ENCODE results near the gene EFCAB9.

GRCh38 chr5:172180936-172181335, 13.0 kb upstream of the EFCAB9 start:
- no peak for TF ChIP-seq CTCF (IDR thresholded peaks at IDR 0.05; ENCODE audit: low read depth, low read length, missing input control)
- no peak for TF ChIP-seq TAF1 (conservative IDR thresholded peaks at IDR 0.05)
- no peak for TF ChIP-seq MAX (IDR thresholded peaks at IDR 0.05)
